Measurements from ENCODE around the gene PPP1R9A.

GRCh38 chr7:95253986-95254385 lies 346.6 kb downstream of the PPP1R9A start:
- TF ChIP-seq EZH2 (IDR thresholded peaks at IDR 0.05; ENCODE audit: low read length, unreplicated experiment) (no peak), CTCF (conservative IDR thresholded peaks at IDR 0.05; ENCODE audit: low read depth, low read length) (no peak)

All from PC-3 (cell line).